Testis (tissue), 2 donors: ENCODE measurements around the gene PIEZO1.

Source experiments
- CTCF ChIP-seq, 3 experiments: fragments of 450-650 bp in 2 of 3; fragments of 200-600 bp in 1 of 3; sonication (generic) in 1 of 3; IDR thresholded peaks; one replicate each; pipeline ENCODE4 v1.5.1; 2016 to 2019; ENCODE audit warnings: antibody characterized with exemption in 3 of 3, mild to moderate bottlenecking in 2 of 3, moderate library complexity in 1 of 3
- POLR2A ChIP-seq: fragments of 450-650 bp; IDR thresholded peaks from one replicate; pipeline ENCODE4 v1.6.1; 2017; ENCODE audit warnings: antibody characterized with exemption, mild to moderate bottlenecking, moderate library complexity

- TF ChIP-seq CTCF (IDR thresholded peaks at IDR 0.05) (no peak), POLR2A (no peak)
Observed at GRCh38 chr16:88686062-88686438, 99.0 kb downstream of the PIEZO1 start.
